ENCODE data around the gene MED12L. TPM values are rescaled to one million over a fixed set of nuclear protein-coding genes. Genes with fewer than 3 reads are reported as not detected.
"Not testable (repeated sequence)": the region's sequence is repeated elsewhere in the genome, so short reads cannot be mapped to it uniquely, and the experiment has no call there.

MED12L gene
- total RNA-seq, 1 donor = 2.2 TPM

GRCh38 chr3:151075869-151076562, 9.4 kb upstream of the MED12L start:
- H3K79me2 ChIP-seq (ENCODE audit: insufficient read depth, low read length) = no peaks in the 10 kb centered on the region
- no peak for TF ChIP-seq CTCF (IDR thresholded peaks at IDR 0.05; ENCODE audit: extremely low read depth, low read depth, low read length)
- no peak overlapping the region for H3K27ac ChIP-seq (ENCODE audit: low read depth, low read length)
- no peaks in the 10 kb centered on the region for H3K4me1 ChIP-seq (ENCODE audit: insufficient read depth, low read length)
- H3K4me2 ChIP-seq (ENCODE audit: insufficient read depth, low read length) = no peak overlapping the region
- no peaks in the 10 kb centered on the region for H3K36me3 ChIP-seq (ENCODE audit: insufficient read depth, low read length)
- H3K4me3 ChIP-seq (ENCODE audit: insufficient read depth, low read length) = no peak overlapping the region
- no peaks in the 10 kb centered on the region for H3K9me3 ChIP-seq (ENCODE audit: low read depth, low read length)
- peaks cover 13% of the 10 kb centered on the region for H3K27me3 ChIP-seq (ENCODE audit: insufficient read depth, low read length)
- no peak for DNase-seq (ENCODE audit: insufficient read length, low spot score, missing footprints)
- H2AFZ ChIP-seq (ENCODE audit: low read length) = no peak overlapping the region
- no peaks in the 10 kb centered on the region for H4K20me1 ChIP-seq (ENCODE audit: insufficient read depth, low read length)

- H3K4me1 ChIP-seq (ENCODE audit: insufficient read depth, low read length) = no peaks in the 10 kb centered on the region
- no peak overlapping the region for H3K27ac ChIP-seq (ENCODE audit: low read depth, low read length)
- H2AFZ ChIP-seq (ENCODE audit: low read length) = no peak overlapping the region
- H3K4me2 ChIP-seq (ENCODE audit: insufficient read depth, low read length) = no peak overlapping the region
- no peaks in the 10 kb centered on the region for H4K20me1 ChIP-seq (ENCODE audit: insufficient read depth, low read length)
- peaks cover 13% of the 10 kb centered on the region for H3K27me3 ChIP-seq (ENCODE audit: insufficient read depth, low read length)
- no peaks in the 10 kb centered on the region for H3K36me3 ChIP-seq (ENCODE audit: insufficient read depth, low read length)
- H3K79me2 ChIP-seq (ENCODE audit: insufficient read depth, low read length) = no peaks in the 10 kb centered on the region
- no peak for TF ChIP-seq CTCF (IDR thresholded peaks at IDR 0.05; ENCODE audit: extremely low read depth, low read depth, low read length)
- no peaks in the 10 kb centered on the region for H3K9me3 ChIP-seq (ENCODE audit: low read depth, low read length)
- H3K4me3 ChIP-seq (ENCODE audit: insufficient read depth, low read length) = no peak overlapping the region
- DNase-seq (ENCODE audit: insufficient read length, low spot score, missing footprints) = no peak
Observed at GRCh38 chr3:151076626-151077025, 8.8 kb upstream of the MED12L start.

- not testable (repeated sequence) for H3K4me2 ChIP-seq (ENCODE audit: insufficient read depth, low read length); H4K20me1 ChIP-seq (ENCODE audit: insufficient read depth, low read length); H3K4me1 ChIP-seq (ENCODE audit: insufficient read depth, low read length); H3K36me3 ChIP-seq (ENCODE audit: insufficient read depth, low read length); H3K9me3 ChIP-seq (ENCODE audit: low read depth, low read length); DNase-seq (ENCODE audit: insufficient read length, low spot score, missing footprints); H3K79me2 ChIP-seq (ENCODE audit: insufficient read depth, low read length); H2AFZ ChIP-seq (ENCODE audit: low read length); H3K4me3 ChIP-seq (ENCODE audit: insufficient read depth, low read length); H3K27ac ChIP-seq (ENCODE audit: low read depth, low read length)
- peaks cover 45% of the 10 kb centered on the region for H3K27me3 ChIP-seq (ENCODE audit: insufficient read depth, low read length)
Observed at GRCh38 chr3:151081082-151081481, 4.4 kb upstream of the MED12L start.

GRCh38 chr3:151082880-151083838, 2.3 kb upstream of the MED12L start:
- Histone ChIP-seq H3K27me3 (ENCODE audit: insufficient read depth, low read length) (peaks cover 55% of the 10 kb centered on the region), H3K4me2 (ENCODE audit: insufficient read depth, low read length) (no peak overlapping the region), H3K4me3 (ENCODE audit: insufficient read depth, low read length) (no peak overlapping the region), H3K36me3 (ENCODE audit: insufficient read depth, low read length) (no peaks in the 10 kb centered on the region), H2AFZ (ENCODE audit: low read length) (no peak overlapping the region), H3K4me1 (ENCODE audit: insufficient read depth, low read length) (no peaks in the 10 kb centered on the region), H4K20me1 (ENCODE audit: insufficient read depth, low read length) (no peaks in the 10 kb centered on the region), H3K9me3 (ENCODE audit: low read depth, low read length) (no peaks in the 10 kb centered on the region), H3K27ac (ENCODE audit: low read depth, low read length) (no peak overlapping the region), H3K79me2 (ENCODE audit: insufficient read depth, low read length) (no peaks in the 10 kb centered on the region)
- TF ChIP-seq CTCF (IDR thresholded peaks at IDR 0.05; ENCODE audit: extremely low read depth, low read depth, low read length) = no peak
- no peak for DNase-seq (ENCODE audit: insufficient read length, low spot score, missing footprints)
